Measurements from ENCODE around the gene BSG.
"Not testable (repeated sequence)": the region's sequence is repeated elsewhere in the genome, so short reads cannot be mapped to it uniquely, and the experiment has no call there.

The BSG gene

GRCh38 chr19:618247-618619 lies 45.8 kb downstream of the BSG start:
- H3K4me3 ChIP-seq (ENCODE audit: low read depth, low read length), result no peak overlapping the region
- no peak for TF ChIP-seq CTCF (IDR thresholded peaks at IDR 0.05; ENCODE audit: insufficient read depth, low read length, missing control alignments)
- CTCF ChIA-PET, result no interaction called here
- POLR2A ChIA-PET, result no interaction called here
- no peak for DNase-seq (ENCODE audit: low read depth, low spot score)

GRCh38 chr19:618674-619285 lies 46.4 kb downstream of the BSG start:
- POLR2A ChIA-PET, result no interaction called here
- DNase-seq (ENCODE audit: low read depth, low spot score), result no peak
- no peak overlapping the region for H3K4me3 ChIP-seq (ENCODE audit: low read depth, low read length)
- CTCF ChIA-PET, result no interaction called here
- TF ChIP-seq CTCF (IDR thresholded peaks at IDR 0.05; ENCODE audit: insufficient read depth, low read length, missing control alignments), result no peak

- DNase-seq (ENCODE audit: low read depth, low spot score), result no peak
- ChIA-PET POLR2A (no interaction called here), CTCF (no interaction called here)
- TF ChIP-seq CTCF (IDR thresholded peaks at IDR 0.05; ENCODE audit: insufficient read depth, low read length, missing control alignments), result no peak
- H3K4me3 ChIP-seq (ENCODE audit: low read depth, low read length), result no peak overlapping the region
These were observed 47.0 kb downstream of the BSG start for GRCh38 chr19:619286-620002.

GRCh38 chr19:620166-620862 lies 47.9 kb downstream of the BSG start:
- ChIA-PET CTCF (no interaction called here), POLR2A (no interaction called here)
- H3K4me3 ChIP-seq (ENCODE audit: low read depth, low read length), result no peak overlapping the region
- no peak for DNase-seq (ENCODE audit: low read depth, low spot score)
- TF ChIP-seq CTCF (IDR thresholded peaks at IDR 0.05; ENCODE audit: insufficient read depth, low read length, missing control alignments), result no peak

- POLR2A ChIA-PET; DNase-seq (ENCODE audit: low read depth, low spot score); H3K4me3 ChIP-seq (ENCODE audit: low read depth, low read length); CTCF ChIA-PET: not testable (repeated sequence)
These were observed 48.8 kb downstream of the BSG start for GRCh38 chr19:621191-621590.

- H3K4me3 ChIP-seq (ENCODE audit: low read depth, low read length), result no peak overlapping the region
- no peak for TF ChIP-seq CTCF (IDR thresholded peaks at IDR 0.05; ENCODE audit: insufficient read depth, low read length, missing control alignments)
- no peak for DNase-seq (ENCODE audit: low read depth, low spot score)
- ChIA-PET POLR2A (no interaction called here), CTCF (no interaction called here)
These were observed 49.4 kb downstream of the BSG start for GRCh38 chr19:621819-622218.
